Measurements from ENCODE around the gene NNAT.
"Not testable (repeated sequence)": the region's sequence is repeated elsewhere in the genome, so short reads cannot be mapped to it uniquely, and the experiment has no call there.

Gene NNAT

DNA sequence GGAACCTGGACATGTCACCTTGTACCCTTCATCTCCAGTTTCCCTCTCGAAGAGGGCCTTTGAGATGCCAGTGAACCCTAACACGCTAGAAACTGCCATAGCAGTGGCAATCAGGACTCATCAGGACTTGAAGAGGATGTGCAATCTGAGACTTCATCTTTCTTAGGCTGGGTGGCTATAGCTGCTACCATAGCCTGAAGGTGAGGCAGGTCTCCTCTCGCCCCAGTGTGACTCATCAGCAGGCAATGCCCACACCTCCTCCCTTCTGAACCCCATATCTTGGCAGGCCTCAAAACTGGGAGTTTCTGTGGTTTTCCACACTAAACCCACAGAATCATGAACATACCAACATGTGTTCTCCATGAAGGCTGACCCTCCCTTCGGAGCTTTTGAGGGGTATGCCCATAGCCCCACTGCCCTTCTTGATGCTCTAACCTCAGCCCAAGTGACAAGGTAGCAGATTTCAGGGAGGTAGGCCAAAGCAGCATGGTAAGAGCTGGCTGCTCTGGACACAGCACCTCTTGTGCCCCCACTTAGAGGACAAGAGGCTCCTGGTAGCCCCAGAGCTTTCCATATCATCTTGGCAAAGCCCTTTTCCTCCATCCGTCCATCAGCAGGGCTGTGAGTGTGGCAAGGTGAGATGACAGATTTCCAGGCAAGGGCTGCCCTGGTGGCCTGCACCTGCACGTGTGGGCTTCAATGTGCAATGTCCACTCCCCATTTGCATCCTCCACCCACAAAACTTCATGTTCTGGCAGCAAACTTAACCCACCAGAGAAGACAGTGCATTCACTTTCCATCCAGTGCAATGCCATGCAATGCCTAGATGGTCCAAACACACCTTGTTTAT is 4.0 kb downstream of the NNAT start:
- DNase-seq, result no peak

DNA sequence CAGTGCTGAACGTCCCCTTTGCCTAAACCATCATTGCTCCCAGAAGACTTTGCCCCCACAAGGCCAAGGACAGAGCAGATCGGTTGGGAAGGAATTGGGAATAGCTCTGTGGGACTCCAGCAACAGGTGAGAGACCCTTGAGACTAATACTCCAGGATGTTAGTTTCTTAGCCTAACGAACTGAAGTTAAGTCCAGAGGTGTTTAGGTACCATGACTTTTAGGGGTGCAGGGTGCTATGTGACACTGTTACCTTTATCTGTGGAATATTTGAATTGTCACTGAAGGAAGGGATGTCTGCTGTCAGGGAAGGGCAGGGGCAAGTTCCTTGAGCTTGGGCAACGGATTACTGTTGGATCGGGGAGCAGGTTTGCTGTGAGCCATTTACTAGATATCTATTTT is 4.8 kb downstream of the NNAT start:
- DNase-seq, result no peak

DNA sequence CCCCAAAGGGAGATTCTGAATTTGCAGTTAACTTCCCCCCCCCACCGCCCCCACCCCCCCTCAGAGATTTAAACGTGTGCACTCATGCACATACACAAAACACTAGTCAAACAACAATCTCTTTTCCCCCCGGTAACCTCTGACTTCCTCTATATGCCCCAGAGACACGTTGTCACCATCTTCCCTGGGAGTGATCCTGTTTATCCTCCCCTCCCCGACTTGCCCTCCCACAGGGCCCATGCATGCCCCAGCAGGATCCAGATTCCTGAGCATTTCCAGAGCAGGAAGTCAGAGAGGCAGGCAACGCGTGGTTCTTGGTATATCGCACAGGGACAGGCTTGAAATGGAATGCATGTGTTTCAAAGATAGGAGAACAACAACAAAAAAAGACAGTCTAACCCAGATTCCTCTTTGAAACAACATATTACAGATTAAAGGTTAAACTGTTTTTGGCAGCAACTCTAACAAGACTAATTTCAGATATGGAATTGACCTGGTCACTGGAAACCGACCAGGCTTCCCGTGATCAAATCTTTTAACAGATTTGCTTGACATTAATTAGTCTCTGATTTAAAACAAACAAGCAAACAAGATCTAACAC is 5.3 kb downstream of the NNAT start:
- peak; percentile 19 for DNase-seq

DNA sequence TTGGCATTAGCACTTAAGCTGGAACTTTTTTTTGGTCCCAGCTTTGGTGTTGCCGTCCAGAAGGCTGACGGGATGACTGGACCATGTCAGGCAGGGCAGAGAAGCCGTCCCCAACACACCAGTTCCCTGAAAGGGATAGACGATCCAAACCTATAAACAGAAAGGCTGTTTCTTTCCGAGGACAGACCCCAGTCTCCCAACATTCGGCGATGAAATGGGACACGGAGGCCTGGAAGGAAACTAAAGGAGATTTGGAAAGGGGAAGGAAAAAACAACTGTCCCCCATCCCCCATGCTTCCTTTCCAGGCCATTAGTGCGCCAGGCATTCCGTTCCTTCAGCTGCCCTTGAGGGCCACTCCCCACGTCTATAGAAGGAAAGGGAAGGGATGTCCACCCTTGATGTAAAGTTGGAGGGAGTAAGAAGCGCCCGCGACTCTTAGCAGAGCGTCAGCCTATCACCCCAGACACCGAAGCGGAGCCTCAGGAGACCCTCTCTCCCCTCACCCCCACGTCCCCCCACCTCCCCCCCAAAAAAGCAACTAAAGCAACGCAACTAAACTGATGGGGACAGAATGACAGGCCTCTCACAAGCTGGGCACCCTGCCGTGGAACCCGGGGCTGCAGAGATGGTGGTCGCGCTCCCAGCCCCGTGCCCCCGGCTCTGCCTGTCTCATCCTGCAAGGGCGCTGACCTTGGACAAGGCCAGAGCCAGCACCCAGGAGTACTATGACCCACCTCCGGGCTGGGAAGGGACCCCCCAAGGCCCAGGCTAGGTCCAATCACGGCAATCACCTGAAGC is 6.0 kb downstream of the NNAT start:
- DNase-seq, result peak; percentile 38

DNA sequence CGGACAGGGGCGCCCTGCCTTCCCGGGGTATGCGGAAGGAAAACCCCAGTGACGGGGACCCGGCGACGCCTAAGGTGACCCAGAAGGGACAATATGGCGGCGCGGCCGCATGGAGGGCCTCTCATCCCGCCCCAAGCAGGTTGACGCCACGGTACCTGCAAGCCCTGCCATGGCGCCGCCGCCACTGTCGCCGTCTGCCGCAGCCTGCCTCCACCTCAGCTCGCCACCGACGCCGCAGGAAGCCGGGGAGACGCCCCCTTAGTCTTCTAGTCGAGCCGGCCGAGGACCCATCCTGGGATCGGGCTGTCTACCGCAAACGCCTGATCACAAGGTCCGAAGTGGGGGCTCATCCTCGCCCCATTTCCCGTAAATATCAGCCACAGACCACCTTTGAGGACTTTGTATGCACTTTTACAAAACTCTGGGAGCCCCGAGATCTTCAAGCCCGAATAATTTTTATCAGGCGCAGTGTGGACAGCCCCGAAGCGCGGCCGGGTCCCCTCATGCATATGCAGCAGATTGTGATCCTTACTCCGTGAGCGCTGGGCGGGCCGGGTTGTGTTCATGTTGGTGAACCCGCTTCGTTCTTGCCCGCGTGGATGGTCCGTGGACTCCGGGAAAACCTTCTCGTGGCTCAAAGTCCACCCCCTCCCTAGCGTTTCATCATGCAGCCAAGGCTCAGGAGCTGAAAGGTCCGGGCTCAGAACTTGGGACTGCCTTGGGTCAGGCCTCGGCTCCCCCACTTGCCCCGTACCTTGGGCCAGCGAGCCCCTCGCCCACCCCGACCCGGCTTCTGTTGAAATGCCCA is 6.8 kb downstream of the NNAT start, which contains the start of gene BLCAP:
Gene BLCAP (minus strand): TSS at position 239 of the 808 bp plus-strand sequence. CDS start 8,702 bp downstream, outside the sequence.
- peak; percentile 100 for DNase-seq

DNA sequence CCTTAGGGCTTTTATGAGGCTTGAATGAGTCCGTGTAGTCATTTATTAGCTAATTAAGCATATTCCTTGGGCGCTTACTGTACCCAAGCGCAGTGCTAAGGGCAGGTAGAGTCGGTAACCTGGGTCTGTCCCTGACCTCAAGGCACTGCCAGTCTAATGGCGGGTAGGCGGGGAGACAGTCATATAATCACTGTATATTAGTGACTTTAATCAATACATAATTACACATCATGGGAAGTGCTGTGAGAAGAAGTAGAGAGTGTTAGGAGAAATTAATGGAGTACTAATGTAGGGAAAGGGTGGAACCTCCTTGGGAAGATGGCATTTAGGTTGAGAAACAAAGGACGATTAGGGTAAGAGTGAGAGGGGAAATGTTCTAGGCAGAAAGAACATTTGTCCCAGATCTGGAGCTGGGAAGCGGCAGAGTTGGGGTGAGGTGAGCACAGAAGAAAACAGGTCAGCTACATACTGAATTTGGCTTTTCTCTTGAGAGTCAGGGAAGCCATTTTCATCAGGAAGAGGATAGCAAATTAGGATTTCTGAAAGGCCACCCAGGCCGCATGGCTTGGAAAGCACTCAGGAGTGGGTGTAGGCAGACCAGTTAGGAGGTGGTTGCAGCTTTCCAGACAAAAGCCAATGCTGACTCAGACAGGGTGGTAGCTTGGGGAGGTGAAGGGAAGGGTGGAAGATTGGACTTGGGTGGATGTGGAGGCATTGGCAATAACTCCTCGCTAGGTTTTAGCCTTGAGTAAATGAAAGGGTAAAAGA is 7.6 kb downstream of the NNAT start:
- DNase-seq, result no peak

DNA sequence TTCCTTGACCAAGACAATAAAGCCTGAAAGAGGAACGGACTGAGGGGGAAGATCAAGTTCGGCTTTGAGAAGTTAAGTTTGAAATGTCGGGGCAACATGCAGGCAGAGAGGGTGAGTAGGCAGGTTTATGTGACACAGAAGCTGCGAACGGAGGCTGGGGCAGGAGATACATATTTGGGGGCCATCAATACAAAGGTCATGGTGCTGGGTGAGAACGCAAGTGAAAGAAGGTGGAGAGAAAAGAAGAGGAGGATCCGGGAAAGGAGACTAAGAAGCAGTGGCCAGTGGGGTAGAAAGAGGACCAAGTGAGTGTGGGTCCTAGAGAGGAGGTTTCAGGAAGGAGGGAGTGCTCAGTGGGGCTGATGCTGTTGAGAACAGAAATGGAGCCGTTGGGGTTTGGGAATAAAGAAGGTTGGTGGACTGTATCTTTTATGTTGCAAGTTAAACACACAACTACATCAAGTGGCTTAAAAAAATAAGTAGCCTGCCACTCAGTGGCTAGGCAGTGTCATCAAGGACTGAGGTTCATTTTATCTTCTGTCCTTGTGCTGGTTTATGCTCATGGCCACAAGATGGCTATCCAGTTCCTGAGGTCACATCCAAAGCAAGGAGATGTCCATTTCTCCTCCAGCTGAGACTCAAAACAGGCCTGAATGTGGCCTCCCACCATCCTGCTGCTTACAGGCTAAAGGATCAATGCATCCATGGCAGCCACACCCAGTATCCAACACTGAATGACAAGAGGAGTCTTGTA is 8.3 kb downstream of the NNAT start:
- DNase-seq, result no peak

DNA sequence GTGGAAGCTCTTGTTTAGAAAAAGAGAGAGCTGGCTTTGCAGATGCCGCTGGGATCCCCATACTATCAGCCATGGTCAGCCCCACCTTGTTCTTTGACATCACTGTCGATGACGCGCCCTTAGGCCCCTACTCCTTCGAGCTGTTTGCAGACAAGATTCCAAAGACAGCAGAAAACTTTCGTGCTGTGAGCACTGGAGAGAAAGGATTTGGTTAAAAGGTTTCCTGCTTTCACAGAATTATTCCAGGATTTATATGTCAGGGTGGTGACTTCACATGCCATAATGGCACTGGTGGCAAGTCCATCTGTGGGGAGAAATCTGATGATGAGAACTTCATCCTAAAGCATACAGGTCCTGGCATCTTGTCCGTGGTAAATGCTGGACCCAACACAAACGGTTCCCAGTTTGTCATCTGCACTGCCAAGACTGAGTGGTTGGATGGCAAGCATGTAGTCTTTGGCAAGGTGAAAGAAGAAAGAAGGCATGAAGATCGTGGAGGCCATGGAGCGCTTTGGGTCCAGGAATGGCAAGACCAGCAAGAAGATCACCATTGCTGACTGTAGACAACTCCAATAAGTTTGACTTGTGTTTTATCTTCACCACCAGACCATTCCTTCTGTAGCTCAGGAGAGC is 9.0 kb downstream of the NNAT start:
- no peak for DNase-seq

DNA sequence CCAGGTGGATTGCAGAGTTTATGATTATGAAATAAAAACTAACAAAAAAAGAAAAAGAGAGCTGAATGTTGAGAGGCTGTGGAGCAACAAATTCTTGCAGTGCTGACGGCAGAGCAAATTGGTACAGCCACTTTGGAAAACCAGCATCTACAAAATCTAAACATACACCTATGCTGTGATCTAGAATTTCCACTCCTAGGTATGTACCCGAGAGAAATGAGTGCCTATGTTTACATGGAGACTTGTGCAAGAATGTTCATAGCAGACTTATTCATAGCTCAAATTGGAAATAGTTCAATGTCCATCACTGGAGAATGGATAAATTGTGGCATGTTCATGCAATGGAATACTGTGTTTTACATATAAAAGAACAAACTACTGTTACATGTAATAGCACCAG is 9.6 kb downstream of the NNAT start:
- no peak for DNase-seq

DNA sequence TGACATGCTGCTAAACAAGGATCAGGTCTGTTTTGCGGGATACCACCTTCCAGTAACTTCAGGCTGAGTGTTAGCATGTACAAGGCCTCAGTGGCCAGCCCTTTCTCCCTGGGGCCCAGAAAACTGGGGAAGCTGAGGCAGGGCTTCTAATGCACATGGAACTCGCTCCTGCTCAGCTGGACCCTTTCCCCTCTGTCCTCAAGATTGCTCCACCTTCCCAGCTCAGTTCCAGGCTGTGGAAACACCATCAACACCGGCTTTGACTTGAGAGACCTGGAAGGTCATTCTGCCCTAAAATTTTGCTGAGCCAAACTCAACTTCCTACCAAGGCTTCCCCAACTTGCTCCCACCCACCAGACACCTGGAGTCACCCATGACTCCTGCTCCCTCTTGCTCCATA is 10.8 kb downstream of the NNAT start:
- no peak for DNase-seq

DNA sequence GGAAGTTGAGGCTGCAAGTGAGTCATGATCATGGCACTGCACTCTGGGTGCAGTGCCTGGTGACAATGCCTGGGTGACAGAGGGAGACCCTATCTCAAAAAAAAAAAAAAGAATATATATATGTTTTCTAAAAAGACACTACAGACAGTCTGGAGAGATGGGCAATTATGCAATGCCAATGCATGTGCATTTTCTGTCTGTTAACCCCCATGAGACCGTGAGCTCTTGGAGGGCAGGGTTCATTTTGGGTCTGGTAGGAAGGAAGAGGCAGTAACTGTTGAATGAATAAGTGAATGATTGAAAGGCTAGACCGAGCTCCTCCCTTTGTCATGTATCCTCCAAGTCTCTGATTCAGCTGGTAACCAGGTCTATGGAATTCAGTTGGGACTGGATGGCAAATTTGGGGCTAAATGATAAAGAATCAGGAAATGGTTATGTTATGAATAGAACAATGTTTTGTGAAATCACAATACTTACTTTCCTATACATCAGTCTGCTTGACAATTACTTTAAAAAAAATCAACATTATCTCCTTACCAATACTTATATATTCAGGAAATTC is 12.2 kb downstream of the NNAT start:
- no peak for DNase-seq

DNA sequence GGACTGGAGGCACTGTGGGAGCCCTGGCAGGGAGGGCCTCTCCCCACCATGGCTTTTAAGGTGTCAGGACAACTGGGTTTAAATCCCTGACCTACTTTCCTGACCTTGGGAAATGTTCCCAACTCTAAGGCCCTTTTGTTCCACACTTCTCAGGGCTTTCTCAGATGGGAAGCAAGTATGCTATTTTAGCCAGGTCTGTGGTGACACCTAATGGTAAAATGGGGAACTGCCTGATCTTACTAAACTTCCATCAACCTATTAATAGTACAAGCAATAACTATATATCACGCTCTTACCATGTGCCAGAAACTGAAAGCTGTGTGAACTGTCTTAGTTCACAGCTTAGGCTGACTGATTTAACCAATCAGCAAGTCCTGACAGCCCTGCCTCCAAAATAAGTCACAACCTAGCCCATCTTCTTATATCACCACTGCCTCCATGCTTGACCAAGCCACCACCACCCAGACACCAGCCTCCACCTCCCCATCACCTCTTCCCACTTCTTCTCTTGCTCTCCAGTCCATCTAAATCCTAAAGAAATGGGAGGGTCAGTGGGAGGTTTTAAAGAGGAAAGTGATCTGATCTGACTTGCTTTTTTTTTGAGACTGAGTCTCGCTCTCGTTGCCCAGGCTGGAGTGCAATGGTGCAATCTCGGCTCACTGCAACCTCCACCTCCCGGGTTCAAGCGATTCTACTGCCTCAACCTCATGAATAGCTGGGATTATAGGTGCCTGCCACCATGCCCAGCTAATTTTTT is 13.5 kb downstream of the NNAT start:
- peak; percentile 90 for DNase-seq

DNA sequence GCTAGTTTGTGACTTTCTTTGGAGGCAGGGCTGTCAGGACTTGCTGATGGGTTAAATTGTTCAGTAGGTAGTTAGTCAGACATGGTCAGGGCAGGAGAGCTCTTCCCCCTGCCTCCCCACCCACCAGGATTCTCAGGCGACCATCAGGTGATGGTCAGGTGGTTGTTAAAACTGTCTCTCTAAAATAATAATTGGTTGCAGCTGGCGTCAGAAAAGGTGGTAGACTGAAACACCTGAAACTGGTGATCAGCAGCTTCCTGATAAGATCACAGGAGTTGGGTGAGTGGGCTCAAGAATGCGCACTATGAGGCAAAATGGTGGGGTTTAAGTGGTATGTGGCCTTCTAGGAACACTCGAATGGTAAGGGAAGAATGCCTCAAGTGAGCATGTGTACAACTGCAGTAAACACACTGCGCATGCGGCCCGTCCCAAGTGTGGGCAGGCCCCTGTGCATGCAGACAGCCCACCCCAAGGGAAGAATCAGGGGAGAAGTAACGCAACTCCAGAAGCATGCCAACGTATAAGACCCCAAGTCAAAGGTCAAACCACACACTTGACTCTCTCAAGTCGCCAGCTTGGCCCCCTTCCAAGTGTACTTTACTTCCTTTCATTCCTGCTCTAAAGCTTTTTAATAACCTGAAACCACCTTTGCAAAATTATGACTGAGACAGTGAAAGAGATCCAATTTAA is 14.5 kb downstream of the NNAT start:
- no peak for DNase-seq

DNA sequence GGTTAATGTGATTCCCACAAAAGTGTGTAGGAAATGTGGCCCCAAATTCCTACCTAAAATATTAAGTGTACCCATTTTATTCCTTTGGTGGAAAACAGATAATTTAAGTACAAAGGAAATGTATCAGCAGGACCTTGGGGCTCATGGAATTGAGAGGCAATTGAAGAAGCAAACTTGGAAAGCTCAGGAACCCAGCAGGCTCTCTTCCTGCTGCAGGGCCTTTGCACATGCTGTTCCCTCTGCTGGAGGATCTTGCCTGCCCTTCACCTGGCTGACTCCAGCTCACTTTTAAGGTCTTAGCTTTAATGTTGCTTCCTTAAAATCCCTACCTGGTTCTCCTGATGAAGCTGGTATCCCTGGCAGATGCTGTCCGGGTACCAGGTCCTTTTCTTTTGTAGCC is 16.5 kb downstream of the NNAT start:
- DNase-seq, result no peak

DNA sequence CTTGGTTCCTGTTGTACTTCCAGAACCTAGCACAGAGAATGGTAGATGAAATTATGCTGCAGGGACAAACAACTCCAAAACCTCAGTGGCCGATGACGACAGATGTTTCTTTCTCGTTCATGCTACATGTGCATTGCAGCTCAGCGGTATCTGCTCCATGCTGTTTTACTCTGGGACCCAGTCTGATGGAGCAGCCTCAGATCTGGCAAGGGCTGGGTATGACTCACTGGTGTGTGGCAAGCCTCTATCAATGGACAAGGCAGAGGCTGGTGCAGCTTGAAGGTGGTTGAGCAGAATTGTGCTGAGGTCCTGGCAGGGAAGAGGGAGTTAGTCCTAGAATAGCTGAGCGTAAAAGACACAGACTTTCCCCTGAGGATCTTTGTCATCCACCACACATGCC is 17.0 kb downstream of the NNAT start:
- no peak for DNase-seq

DNA sequence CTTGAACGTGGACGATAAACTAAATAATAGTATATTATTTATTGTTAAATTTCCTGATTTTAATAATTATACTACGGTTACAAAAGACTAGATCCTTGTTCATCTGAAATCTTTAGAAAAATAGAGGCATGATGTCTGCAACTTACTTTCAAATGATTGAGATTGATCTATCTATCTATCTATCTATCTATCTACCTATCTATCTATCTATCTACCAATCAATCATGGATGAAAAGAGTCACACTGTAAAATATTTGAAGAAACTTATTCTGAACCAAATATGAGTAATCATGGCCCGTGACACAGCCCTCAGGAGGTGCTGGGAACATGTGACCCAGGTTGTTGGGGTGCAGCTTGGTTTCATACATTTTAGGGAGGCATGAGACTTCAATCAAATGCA is 18.4 kb downstream of the NNAT start:
- DNase-seq, result no peak

DNA sequence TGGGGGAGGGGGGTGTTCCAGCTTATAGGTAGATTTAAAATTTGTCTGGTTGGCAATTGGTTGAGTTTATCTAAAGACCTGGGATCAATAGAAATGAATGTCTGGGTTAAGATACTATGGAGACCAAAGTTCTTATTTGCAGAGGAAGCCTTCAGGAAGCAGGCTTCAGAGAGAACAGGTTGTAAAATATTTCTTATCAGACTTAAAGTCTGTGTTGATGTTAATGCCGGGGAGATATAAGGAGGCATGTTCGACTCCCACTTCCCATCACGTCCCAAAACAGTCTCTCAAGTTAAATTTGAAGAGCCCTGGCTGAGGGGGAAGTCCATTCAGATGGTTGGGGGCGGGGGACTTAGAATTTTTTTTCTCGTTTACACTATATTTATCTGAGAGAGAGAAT is 19.0 kb downstream of the NNAT start:
- DNase-seq, result no peak

DNA sequence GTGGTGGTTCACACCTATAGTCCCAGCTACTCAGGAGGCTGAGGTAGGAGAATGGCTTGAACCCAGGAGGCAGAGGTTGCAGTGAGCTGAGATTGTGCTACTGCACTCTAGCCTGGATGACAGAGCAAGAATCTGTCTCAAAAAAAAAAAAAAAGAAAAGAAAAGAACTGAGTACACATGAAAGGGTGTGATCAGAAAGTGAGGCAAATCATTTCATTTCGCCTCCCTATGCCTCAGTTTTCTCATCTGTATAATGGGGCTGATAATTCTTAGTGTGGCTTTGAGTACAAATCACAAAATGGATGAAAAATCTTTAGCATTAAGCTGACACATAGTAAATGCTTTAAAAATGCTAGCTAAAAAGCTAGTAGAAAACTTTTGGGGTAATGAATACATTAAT is 19.8 kb downstream of the NNAT start:
- not testable (repeated sequence) for DNase-seq

DNA sequence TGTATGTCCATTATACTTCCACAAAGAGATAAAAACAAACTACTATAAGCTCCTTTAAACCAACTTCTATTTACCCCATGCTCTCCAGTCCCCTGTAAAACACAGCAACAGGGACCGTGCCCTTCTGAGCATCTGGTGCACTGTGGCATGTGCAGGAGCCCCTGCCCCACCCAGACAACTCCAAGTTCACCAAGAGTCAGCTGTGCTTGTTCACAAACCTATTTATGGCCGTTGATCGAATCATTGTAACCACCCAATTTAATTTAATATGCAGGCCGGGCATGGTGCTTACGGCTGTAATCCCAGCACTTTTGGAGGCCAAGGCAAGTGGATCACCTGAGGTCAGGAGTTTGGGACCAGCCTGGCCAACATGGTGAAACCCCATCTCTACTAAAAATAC is 20.3 kb downstream of the NNAT start:
- no peak for DNase-seq

Data from retina (tissue), 1 donor.